Measurements from ENCODE around the gene PDGFRB. TPM values are rescaled to one million over a fixed set of nuclear protein-coding genes. Genes with fewer than 3 reads are reported as not detected.

Gene PDGFRB
- total RNA-seq, 1 donor from 2014 or later: 4.6 TPM

- H3K4me3 ChIP-seq (ENCODE audit: low read depth, low read length): no peak overlapping the region
- TF ChIP-seq CTCF (conservative IDR thresholded peaks at IDR 0.05; ENCODE audit: low read depth, low read length): no peak
- no peak for DNase-seq (ENCODE audit: low read depth)
Observed at GRCh38 chr5:150105928-150106615, 49.6 kb downstream of the PDGFRB start.

- no peak for DNase-seq (ENCODE audit: low read depth)
- TF ChIP-seq CTCF (conservative IDR thresholded peaks at IDR 0.05; ENCODE audit: low read depth, low read length): no peak
- no peak overlapping the region for H3K4me3 ChIP-seq (ENCODE audit: low read depth, low read length)
Observed at GRCh38 chr5:150104550-150104870, 51.1 kb downstream of the PDGFRB start.

GRCh38 chr5:150103678-150104549 is 51.7 kb downstream of the PDGFRB start:
- H3K4me3 ChIP-seq (ENCODE audit: low read depth, low read length): no peak overlapping the region
- no peak for TF ChIP-seq CTCF (conservative IDR thresholded peaks at IDR 0.05; ENCODE audit: low read depth, low read length)
- DNase-seq (ENCODE audit: low read depth): no peak

- DNase-seq (ENCODE audit: low read depth): no peak
- no peak overlapping the region for H3K4me3 ChIP-seq (ENCODE audit: low read depth, low read length)
- no peak for TF ChIP-seq CTCF (conservative IDR thresholded peaks at IDR 0.05; ENCODE audit: low read depth, low read length)
Observed at GRCh38 chr5:150101023-150101422, 54.6 kb downstream of the PDGFRB start.

- no peak for TF ChIP-seq CTCF (conservative IDR thresholded peaks at IDR 0.05; ENCODE audit: low read depth, low read length)
- no peak overlapping the region for H3K4me3 ChIP-seq (ENCODE audit: low read depth, low read length)
- DNase-seq (ENCODE audit: low read depth): no peak
Observed at GRCh38 chr5:150097152-150097551, 58.5 kb downstream of the PDGFRB start.

- TF ChIP-seq CTCF (conservative IDR thresholded peaks at IDR 0.05; ENCODE audit: low read depth, low read length): no peak
- no peak for DNase-seq (ENCODE audit: low read depth)
- no peak overlapping the region for H3K4me3 ChIP-seq (ENCODE audit: low read depth, low read length)
Observed at GRCh38 chr5:150092159-150092787, 63.4 kb downstream of the PDGFRB start.

Measured in epithelial cell of proximal tubule (primary cell).